ENCODE data around the gene SPRED1.

DNA sequence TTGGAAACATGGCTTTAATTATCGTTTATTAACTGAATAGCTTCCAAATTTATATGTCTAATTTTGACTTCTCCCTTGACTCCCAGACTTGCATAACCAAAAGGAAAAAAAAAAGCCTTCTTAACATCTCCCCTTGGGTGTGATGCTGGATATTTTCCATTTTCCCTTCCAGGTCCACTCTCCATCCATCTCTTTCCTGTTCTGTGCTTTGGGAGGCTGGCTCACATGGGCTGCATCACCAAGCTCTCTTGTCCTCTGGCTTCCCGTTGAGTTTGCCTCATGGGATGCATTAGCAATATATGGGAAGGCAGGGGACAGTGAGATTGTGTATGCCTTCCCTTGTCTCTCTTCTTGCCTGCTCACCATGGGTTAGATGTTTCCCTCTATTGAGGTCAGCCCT is 123.4 kb downstream of the SPRED1 start:
- TF ChIP-seq, protein P1, sequence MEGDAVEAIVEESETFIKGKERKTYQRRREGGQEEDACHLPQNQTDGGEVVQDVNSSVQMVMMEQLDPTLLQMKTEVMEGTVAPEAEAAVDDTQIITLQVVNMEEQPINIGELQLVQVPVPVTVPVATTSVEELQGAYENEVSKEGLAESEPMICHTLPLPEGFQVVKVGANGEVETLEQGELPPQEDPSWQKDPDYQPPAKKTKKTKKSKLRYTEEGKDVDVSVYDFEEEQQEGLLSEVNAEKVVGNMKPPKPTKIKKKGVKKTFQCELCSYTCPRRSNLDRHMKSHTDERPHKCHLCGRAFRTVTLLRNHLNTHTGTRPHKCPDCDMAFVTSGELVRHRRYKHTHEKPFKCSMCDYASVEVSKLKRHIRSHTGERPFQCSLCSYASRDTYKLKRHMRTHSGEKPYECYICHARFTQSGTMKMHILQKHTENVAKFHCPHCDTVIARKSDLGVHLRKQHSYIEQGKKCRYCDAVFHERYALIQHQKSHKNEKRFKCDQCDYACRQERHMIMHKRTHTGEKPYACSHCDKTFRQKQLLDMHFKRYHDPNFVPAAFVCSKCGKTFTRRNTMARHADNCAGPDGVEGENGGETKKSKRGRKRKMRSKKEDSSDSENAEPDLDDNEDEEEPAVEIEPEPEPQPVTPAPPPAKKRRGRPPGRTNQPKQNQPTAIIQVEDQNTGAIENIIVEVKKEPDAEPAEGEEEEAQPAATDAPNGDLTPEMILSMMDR (conservative IDR thresholded peaks at IDR 0.05), result no peak
- no peak for TF ChIP-seq ZFX (IDR thresholded peaks at IDR 0.05)

Measured in C4-2B (cell line).